D721Med (cell line): Measurements from ENCODE around the gene DZIP1L.

Source experiments
- DNase-seq: peaks from one replicate; pipeline ENCODE4 v3.0.0; 2011; ENCODE audit warnings: low spot score; ENCODE audit not compliant: insufficient read length
- FAIRE-seq: peaks from 2 replicates; lab custom pipeline; 2011; peaks lifted over from hg19 to GRCh38; lab: Jason Lieb, UNC
- CTCF ChIP-seq: IDR thresholded peaks from 2 replicates; pipeline ENCODE4 v1.5.1; 2012; ENCODE audit warnings: mild to moderate bottlenecking, control low read depth; ENCODE audit not compliant: insufficient read depth; ENCODE audit errors: missing control alignments

Gene DZIP1L

DNA sequence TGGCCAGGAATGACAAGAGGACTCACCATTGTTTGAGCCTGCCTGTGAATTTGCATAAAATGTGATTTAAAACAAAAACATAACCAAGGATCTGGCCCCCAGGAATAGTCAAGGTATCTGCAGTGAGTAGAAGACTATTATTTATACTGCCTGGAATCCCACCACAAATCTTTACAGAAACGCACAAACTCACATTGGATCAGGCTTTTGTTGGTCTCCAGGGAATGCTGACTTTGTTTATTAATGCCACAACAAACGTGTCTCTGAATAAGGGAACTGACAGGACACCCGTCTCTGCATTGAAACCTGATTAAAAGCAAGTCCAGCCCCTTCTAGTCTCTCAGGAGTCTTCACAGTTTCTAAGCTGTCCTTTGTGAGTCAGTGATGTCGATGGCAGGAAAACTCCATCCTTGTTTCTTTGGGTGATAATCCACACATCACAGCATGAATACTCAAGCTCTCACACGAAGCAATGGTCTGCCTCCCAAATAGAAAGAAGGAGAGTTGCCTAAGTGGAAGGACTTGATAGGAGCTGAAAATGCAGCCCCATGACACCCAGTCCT lies 67.7 kb downstream of the DZIP1L start:
- DNase-seq (no peak), FAIRE-seq (no peak)
- TF ChIP-seq CTCF, result no peak

GRCh38 chr3:138046955-138047354 lies 68.5 kb downstream of the DZIP1L start:
- DNase-seq (no peak), FAIRE-seq (no peak)
- no peak for TF ChIP-seq CTCF

- no peak for DNase-seq
- no peak for FAIRE-seq
- TF ChIP-seq CTCF, result no peak
Measured at GRCh38 chr3:138046085-138046484, 69.3 kb downstream of the DZIP1L start.

DNA sequence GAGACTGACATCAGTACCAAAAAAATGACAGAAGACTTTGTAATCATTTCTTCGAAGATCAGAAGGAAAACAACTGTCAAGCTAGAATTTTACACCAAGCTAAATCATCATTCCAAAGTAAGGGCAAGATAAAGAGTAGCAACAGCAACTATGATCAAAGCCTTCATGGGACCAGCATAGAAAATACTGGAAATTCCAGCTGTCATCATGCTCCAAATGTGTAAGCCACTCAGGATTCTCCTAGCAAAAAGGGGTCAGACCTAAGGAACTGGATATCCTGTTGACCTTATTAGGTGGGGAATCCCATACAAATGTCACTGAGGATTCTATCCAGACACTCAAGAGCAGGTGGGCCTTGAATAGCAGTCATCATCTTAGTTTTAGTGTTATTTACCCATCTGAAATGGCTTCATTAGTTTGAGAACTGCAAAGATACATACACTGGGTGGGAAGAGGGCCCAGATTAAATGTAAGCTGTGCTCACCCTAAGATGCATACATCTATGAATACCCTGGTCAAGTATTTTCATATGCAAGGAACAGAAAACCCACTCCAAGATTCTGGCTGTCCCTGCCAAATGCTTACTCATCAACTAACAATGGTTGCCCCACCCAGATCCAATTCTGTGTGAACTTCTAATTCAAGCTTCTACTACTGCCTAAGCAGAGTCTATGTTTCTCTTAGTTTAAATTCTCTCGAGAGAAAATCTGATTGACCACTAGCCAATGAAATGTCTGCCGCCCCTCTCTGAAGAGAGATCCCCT lies 72.0 kb downstream of the DZIP1L start:
- no peak for TF ChIP-seq CTCF
- FAIRE-seq (no peak), DNase-seq (no peak)

DNA sequence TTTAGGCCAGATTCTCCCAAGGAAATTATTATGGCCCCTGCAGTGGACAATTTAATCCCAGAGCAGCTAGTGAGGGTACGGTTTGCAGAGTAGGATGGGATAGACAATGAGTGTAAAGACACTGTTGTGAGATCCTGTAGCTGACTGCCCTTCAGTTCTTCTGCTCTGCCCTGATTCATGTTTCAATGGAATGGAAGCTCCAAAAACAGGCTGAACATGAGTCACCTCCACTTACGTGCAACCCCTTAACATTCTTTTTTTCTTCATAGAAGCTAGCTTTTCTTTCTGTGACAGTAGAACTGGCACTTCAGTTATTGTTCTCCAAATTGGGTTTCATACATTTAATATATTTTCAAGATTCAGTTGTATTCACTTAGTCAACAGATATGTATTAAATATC lies 73.4 kb downstream of the DZIP1L start:
- FAIRE-seq, result no peak
- DNase-seq, result no peak
- TF ChIP-seq CTCF, result no peak

- no peak for TF ChIP-seq CTCF
- no peak for FAIRE-seq
- no peak for DNase-seq
Measured at GRCh38 chr3:138038725-138039462, 76.5 kb downstream of the DZIP1L start.

- TF ChIP-seq CTCF, result no peak
- FAIRE-seq, result no peak
Measured at GRCh38 chr3:138036572-138036971, 78.8 kb downstream of the DZIP1L start.

More at GRCh38 chr3:138036572-138036971, 78.8 kb downstream of the DZIP1L start:
- DNase-seq, result no peak
